SK-MEL-5 (cell line): ENCODE data around the gene LRP5. TPM values are rescaled to one million over a fixed set of nuclear protein-coding genes. Genes with fewer than 3 reads are reported as not detected.
"Not testable (repeated sequence)": the region's sequence is repeated elsewhere in the genome, so short reads cannot be mapped to it uniquely, and the experiment has no call there.

Experiments used
- DNase-seq: peaks from one replicate; pipeline ENCODE4 v3.0.0-alpha.2; 2016; ENCODE audit warnings: low read depth, low spot score
- in situ Hi-C: cut with HindIII; loops from 2 replicates; pipeline ENCODE4 v1.10.0; 2016; ENCODE audit warnings: low sequenced_read_pairs, high pct_unique_total_duplicates, low pct_unique_long_range_greater_than_20kb
- total RNA-seq: library from RNA; depleted of rRNA; stranded (reverse); fragments of >200 nt; shearing (Covaris generic); gene quantifications from 2 replicates; pipeline ENCODE4 v1.2.3, GENCODE V29; 2014

LRP5 gene
- total RNA-seq, 1 experiment from 2014 or later, result 8.8 TPM

DNA sequence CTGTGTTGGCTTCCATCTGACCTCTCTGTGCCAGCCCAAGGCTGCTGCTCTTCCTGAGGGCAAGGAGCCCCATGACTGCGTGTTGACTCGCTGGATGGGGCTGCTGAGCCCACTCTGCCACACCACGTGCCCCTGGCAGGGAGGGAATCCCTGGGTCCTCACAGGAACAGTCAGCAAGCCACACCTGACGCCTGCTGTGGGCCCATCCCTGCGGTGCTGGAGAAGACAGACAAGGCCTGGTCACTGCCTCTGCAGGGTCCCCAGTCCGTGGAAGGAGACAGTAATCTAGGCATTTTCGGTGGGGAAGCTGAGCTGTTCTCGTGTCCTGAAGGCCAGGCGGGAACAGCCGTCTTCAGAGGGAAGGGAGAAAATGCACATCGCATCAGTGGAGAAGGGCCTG is 137.6 kb downstream of the LRP5 start:
- in situ Hi-C loops, result no loop called here
- no peak for DNase-seq

GRCh38 chr11:68450711-68451110 is 138.3 kb downstream of the LRP5 start:
- in situ Hi-C loops, result no loop called here
- DNase-seq, result no peak

- in situ Hi-C loops, result no loop called here
- DNase-seq, result no peak
Observed at GRCh38 chr11:68454767-68455166, 142.4 kb downstream of the LRP5 start.

DNA sequence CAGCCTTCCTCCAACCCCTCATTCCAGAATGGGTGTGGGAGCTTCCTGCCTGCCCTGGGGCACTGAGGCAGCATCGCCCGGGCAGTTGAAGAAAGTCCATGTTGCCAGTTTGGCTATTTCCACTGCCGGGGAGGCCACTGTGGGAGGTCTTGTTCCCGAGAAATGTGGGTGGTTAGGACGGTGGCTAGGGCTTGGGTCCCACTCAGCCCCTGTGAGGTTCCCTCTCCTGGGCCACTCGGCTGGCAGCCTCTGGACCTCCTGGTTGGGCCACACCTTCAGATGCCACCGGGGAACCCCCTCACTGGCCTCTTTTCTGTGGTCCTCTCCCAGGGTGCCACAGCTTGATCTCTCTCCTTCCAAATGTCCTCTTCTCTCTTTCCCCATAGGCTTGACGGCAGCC is 143.1 kb downstream of the LRP5 start:
- in situ Hi-C loops, result no loop called here

GRCh38 chr11:68457216-68457897 is 145.0 kb downstream of the LRP5 start:
- in situ Hi-C loops, result no loop called here
- DNase-seq, result no peak

More for the DNA sequence above, 143.1 kb downstream of the LRP5 start:
- no peak for DNase-seq

DNA sequence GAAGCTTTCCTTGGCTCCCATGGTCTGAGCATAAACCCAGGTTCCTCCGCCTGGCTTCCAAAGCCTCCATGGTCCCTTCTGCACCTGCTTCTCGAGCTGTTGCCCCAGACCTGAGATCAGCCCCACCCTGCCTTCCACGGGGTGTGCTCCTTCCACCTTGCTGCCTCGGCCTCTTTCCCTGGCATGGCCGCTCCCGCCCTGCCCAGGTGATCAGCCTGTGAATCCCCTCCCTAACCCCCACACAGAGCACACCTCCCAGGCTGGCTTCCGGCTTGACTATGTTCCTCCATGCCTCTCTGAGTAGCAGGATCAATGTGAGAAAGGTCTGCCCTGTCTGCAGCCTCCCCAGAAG is 145.5 kb downstream of the LRP5 start:
- in situ Hi-C loops, result no loop called here
- DNase-seq, result no peak

DNA sequence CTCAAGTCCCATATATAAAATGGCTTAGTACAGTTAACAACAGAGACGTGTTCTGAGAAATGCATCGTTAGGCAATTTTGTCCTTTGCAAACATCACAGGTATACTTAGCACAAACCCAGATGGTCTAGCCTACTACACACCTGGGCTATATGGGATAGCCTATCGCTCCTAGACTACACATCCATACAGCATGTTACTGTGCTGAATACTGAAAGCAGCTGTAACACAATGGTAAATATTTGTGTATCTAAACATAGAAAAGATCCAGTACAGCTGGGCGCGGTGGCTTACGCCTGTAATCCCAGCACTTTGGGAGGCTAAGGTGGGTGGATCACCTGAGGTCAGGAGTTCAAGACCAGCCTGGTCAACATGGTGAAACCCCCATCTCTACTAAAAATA is 145.9 kb downstream of the LRP5 start:
- in situ Hi-C loops, result not testable (repeated sequence)

GRCh38 chr11:68459886-68460740 is 147.7 kb downstream of the LRP5 start:
- DNase-seq, result peak; percentile 96
- in situ Hi-C loops, result no loop called here

More for the DNA sequence above, 145.9 kb downstream of the LRP5 start:
- DNase-seq, result not testable (repeated sequence)

GRCh38 chr11:68460741-68461574 is 148.6 kb downstream of the LRP5 start, which contains the start of gene PPP6R3:
PPP6R3 (plus strand) TSS chr11:68460752; CDS start chr11:68537665, 76,913 bp downstream.
- peak; percentile 34 for DNase-seq
- in situ Hi-C loops, result no loop called here

GRCh38 chr11:68461575-68461917 is 149.2 kb downstream of the LRP5 start:
- no peak for DNase-seq
- in situ Hi-C loops, result no loop called here

DNA sequence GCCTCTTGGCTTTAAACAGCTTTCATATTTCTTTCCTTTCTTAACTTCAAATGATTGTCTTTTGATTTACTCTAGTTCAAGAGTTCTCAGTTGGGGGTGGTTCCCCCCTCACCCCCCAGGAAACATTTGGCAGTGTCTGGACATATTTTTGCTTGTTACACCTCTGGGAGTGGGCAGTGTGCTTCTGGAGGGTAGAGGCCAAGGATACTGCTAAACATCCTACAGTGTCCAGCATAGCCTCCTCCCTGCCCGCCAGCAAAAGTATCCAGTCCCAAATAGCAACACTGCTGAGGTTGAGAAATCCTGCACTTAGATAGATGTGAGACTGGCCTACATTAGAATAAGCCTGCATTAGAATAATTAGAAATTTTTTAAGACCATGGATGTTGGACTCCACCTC is 151.3 kb downstream of the LRP5 start:
- DNase-seq, result no peak
- in situ Hi-C loops, result no loop called here

- DNase-seq, result no peak
- in situ Hi-C loops, result no loop called here
Observed at GRCh38 chr11:68467201-68467834, 154.9 kb downstream of the LRP5 start.

DNA sequence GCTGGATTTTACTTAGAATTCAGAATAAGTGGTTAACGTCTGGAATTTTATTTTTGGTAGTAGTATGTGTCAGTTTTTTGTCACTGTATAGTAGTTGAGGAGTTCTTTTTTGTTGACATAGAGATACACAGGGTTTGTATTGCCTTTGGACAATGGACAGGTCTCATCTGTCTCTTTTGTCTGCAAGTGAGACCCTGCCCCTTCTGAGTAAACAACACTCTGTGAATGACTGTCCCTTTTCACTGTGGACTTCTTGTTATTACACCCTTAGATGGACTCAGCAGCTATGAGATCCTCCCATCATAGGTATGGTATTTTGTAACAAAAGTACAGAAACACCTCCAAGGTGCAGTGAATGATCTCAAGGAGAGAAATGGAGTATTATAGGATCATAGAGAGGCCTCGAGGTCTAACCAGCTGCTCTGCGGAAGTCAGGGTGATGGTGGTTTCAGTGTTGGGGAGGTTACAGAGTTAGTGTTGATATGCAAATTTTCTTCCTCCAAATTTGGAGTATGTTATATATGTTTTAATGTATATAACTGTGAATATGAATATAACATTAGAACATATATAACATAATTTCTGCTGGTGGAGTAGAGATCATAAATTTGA is 155.9 kb downstream of the LRP5 start:
- DNase-seq, result no peak
- in situ Hi-C loops, result no loop called here

DNA sequence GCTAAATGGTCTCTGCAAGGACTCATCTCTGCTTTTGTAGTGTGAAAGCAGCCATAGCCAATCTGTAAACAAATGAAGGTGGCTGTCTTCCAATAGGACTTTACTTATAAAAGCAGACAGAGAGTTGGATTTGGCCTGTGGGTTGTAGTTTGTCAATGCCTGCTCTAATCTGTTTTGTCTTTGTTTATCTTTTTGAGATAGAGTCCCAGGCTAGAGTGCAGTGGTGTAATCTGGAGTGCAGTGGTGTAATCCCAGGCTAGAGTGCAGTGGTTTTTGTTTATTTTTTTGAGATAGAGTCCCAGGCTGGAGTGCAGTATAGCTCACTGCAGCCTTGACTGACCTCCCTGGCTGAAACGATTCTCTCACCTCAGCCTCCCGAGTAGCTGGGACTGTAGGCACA is 156.7 kb downstream of the LRP5 start:
- DNase-seq, result no peak
- in situ Hi-C loops, result no loop called here

- in situ Hi-C loops, result no loop called here
- no peak for DNase-seq
Observed at GRCh38 chr11:68469642-68470041, 157.3 kb downstream of the LRP5 start.

- DNase-seq, result peak; percentile 15
Observed at GRCh38 chr11:68470304-68470811, 158.0 kb downstream of the LRP5 start.

More at GRCh38 chr11:68470304-68470811, 158.0 kb downstream of the LRP5 start:
- in situ Hi-C loops, result no loop called here
